NCI-H128 (cell line): ENCODE results near the gene ZFAND3.

Experiments
- DNase-seq: peaks from one replicate; lab custom pipeline; 2025; ENCODE audit not compliant: unreplicated experiment; lab: John Stamatoyannopoulos, UW

Gene ZFAND3

DNA sequence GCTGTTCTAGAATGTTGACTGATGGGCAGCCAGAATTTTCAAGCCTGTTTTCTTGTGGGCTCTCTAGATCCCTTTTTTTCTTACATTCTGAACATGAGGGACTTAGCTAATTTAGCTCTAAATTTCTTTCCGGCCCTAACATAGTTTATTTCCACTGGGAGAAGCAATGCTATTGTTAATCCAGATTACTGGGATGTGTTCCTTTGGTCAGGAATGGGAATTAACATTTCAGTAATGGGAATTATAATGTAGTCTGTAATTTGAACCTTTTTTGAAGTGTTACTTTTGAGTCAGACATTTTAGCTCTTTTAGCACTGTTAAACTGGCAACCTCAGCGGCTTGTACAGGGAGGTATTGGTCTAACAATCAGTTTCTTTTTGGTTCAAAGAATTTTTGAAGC is 7.5 kb downstream of the ZFAND3 start:
- no peak for DNase-seq

DNA sequence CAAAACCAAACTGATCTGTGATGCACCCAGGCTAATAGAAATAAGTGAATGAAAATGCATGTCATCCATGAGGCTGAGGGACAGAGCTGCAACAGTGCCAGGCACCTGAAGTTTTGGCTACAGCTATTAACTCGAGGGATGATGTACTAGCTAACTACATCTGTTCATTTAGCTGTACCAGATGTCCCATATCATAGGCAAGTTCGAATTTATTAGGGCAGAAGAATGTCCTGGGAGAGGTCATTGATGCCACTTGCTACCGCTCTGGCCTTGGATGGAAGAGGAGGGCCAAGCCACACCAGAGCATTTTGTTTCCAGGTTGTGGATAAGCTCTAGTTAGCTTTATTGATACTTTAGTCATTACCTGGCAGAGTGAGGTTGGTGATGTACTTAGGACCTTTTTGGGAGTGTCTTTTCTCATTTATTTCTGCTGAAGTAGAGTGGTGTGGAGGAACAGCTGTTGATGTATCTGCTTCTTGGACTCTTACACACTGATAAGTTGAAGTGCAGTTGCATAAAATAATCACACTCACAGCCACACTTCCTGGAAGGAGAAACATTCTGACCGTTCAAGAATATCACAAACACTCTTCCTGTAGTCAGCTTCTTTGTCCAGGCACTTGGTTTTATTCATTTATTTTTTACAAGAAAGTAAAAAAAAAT is 8.2 kb downstream of the ZFAND3 start:
- no peak for DNase-seq

DNA sequence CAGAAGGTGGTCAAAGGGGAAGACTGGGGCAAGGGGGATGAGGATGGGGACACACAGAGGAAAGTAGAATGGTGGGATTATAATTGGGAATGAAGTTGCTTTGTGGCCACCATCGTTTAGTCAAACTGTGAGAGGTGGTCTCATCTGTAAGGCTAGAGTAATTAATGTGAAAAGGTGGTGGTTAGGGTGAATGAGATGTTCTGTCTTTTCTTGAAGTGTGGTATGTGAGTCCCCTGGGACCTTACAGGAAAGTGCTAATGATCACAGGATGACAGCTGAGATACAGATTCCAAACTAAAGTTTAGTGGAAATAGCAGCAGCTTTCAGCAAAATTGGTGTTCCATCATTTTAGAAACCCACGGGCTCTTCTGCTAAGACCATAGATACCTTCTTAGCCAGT is 10.7 kb downstream of the ZFAND3 start:
- DNase-seq = no peak

DNA sequence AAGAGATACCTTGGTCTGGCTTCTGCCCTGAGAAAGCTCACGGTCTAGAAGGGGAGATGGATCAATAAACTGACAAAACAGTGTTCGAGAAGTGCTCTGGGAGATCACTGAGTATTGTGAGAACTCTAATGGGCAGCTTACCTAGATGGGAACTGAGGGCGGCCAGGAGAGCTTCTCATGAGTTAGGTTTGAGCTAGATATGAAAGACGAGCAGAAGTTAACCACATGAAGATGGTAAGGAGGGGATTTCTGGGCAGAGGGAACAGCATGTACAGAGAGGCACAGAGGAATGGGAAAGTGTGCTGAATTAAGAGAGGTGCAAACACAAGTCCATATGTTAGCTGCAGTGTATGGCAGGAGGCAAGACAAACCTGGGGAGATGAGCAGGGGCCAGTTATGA is 11.9 kb downstream of the ZFAND3 start:
- no peak for DNase-seq

DNA sequence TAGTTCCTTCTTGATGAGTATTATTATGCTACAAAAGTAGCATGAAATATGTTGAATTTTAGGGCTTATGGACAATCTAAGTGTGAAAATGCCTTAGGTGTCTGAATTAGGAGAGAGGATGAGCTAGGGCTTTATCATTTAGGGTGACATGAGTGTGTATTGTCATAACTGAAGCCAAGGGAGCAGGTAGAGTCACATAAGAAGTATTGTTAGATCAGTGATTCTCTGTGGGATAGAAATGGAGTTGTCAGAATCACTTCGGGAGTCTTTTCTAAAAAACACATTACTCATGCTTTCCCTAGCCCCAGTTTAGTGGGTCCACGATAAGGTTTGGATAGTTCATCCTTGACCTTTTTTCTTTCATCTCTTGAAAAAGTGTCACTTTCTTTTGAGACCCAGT is 16.4 kb downstream of the ZFAND3 start:
- no peak for DNase-seq

DNA sequence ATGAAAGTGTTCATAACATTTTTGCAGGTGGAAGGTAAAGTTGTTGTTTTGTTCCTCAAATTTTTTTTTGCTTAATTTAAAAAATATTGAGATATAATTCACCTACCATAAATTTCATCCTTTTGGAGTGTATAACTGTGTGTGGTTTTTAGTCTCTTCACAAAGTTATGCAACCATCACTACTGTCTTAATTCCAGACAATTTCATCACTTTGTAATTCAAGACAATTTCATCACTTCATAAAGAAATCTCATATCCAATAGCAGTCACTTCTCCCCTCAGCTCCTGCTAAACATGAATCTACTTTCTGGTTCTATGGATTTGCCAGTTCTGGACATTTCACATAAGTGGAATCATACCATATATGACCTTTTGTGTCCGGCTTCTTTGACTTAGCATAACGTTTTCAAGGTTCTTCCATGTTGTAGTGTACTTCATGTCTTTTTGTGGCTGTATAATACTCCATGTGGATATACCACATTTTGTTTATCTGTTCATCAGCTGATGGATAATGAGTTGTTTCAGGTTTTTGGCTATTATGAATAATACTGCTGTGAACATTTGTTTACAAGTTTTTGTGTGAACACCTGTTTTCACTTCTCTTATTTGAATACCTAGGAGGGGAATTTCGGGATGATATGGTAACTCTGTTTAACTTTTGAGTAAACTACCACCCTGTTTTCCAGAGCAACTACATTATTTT is 18.8 kb downstream of the ZFAND3 start:
- DNase-seq = no peak

DNA sequence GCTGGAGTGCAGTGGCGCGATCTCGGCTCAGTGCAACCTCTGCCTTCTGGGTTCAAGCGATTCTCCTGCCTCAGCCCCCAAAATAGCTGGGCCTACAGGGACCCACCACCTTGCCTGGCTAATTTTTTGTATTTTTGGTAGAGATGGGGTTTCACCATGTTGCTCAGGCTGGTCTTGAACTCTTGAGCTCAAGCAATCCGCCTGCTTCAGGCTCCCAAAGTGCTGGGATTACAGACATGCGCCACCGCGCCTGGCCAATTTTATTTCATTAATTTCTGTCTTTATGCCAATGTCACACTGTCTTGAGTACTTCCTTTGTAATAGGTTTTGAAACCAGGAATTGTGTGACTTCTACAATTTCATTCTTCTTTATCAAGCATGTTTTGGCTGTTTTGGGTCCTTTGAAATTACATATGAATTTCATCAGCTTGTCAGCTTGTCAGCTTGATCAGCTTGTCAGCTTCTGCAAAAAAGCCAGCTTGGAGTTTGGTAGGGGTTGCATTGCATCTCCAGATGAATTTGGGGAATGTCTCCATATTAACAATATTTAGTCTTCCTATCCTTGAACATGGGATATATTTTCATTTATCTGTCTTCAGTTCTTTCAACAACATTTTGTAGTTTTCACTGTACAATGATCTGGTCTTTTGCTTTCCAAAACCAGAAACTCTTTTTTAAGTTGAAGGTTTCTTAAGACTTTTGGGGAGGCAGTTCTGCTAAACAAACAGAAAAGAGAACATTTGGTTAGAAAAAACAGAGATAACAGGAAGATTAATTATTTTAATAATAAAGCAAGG is 20.8 kb downstream of the ZFAND3 start:
- DNase-seq = no peak

DNA sequence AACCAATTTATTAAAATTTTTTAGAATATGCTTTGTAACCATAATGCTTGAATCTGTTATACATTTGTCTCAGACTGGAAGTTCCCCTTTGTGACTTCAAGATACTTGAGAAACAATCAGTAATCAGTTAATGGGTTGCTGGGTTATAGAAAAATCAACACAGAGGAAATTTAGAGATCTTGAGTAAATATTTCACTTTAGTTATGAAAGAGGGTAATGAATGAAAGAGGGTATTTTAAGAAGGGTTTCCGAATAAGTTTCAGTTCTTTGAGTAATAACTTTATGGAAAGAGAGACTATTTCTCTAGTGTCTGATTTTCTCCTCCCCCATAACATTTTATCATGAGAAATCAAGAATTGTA is 21.4 kb downstream of the ZFAND3 start:
- DNase-seq = no peak

DNA sequence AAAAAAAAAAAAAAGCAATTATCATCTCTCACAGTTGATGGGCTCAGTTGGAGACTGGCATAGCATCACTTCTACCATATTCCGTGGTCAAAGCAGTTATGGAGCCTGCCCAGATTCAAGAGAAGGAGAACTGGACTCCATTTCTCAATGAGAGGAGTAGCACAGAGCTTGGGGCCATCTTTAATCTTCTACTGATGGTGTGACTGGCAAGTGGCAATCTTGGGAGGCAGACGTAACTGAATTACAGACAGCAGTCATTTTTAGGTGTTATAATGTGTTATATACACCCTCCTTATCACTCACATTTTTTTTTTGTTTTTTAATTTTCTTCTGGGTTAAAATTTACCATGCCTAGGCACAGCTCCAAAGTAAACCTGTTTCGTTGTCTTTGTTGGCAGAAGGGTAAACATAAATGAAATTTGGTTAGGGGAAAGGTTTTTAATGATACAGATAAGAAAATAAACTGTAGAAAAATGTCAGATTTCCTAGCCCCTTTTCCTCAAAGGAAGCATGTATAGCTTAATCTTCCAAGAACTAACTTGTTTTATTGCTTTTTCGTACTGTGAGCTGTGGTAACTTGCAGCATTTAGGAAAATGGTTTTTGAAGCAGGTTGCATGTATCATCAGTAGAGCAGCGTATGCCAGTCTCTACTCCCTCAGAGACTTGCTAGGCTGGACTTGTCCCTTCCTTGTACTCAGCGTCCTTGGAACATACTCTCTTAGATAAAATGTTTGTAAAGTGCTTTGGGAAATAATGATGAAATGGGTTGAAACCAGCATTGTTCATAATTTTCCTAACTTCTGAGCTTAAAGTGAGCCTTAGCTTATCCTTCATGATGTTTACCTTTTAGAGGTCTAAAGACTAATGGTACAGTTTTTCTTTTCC is 25.7 kb downstream of the ZFAND3 start:
- no peak for DNase-seq

DNA sequence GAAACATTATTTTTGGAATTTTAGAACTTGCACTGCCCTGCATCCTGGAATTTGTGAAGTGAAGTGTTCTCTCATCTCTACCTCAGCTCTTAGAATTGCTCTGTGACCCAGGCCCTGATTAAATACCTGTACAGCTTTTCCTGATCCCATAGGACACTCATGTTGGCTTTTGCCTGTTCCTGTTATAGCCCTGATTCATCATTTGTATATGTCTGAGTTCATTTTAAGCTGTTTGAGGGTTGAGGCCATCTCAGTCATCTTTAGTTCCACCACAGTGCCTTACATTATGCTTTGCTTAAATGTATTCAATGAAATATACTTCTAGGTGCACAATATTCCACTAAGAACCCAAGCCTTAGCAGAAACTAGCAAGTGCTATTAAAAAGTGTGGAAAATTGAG is 26.4 kb downstream of the ZFAND3 start:
- DNase-seq = no peak

DNA sequence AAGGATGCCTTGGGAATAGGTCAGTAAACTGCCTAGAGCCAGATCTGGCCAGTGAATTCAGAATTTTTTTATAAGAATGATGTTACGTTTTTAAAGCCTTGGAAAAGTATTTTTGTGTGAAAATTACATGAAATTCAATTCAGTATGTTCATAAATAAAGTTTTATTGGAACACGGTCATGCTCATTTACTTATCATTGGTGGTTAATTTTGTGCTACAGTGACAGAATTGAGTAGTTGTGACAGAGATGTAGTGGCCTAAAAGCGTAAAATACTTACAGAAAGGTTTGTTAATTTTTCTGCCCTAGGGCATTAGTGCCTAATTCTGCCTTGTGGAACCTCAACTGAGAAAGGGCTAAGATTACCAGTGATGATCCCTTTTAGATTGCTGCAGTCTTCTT is 28.2 kb downstream of the ZFAND3 start:
- no peak for DNase-seq

DNA sequence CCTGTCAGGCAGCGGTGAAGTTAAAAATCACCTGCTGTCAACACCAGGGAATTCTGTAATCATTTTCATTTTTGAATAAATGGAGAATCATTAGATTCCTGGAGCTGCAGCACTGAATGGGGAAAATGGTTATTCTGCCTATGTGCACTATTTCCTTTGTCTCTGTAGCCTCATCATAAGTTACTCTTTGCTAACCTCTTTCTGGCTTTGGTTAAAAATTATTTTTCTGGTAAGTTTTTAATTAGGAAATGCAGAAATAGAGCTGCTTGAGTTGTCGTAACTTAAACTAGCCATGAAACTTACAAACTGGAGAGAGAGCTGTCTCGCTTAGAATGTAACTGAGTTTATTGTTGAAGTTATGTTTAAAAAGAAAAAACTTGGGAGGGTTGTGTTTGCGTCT is 28.8 kb downstream of the ZFAND3 start:
- DNase-seq = no peak

DNA sequence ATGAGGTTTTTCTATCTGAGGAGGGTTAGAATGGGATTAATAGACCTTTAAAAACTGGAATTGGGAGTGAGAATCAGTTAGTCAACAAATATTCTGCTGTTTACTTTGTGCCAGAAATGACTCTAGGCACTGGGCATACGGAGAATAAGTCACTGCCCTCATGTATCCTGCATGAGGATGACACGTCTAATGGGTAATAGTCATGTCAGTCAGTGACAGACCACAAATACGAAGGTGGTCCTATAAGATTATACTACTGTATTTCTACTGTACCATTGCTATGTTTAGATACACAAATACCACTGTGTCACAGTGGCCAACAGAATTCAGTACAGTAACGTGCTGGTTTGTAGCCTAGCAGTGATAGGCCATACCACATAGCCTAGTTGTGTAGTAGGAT is 30.7 kb downstream of the ZFAND3 start:
- no peak for DNase-seq

DNA sequence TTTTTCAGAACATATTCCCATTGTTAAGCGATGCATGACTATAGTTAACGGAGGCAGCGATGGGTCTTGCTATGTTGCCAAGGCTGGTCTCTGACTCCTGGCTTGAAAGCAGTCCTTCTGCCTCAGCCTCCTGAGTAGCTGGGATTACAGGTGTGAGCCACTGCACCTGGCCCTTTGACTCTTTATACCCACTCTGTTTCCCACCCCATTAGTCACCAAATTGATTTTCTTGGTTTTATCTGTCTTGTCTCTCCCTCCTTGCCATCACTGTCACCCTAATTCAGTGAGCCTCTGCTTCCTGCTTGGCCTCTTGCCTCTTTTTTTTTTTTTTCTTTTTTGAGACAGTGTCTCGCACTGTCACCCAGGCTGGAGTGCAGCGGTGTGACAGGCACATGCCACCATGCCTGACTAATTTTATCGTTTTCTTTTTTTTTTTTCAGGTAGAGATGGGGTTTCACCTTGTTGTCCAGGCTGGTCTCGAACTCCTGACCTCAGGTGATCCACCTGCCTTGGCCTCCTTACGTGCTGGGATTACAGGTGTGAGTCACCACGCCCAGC is 31.3 kb downstream of the ZFAND3 start:
- no peak for DNase-seq

DNA sequence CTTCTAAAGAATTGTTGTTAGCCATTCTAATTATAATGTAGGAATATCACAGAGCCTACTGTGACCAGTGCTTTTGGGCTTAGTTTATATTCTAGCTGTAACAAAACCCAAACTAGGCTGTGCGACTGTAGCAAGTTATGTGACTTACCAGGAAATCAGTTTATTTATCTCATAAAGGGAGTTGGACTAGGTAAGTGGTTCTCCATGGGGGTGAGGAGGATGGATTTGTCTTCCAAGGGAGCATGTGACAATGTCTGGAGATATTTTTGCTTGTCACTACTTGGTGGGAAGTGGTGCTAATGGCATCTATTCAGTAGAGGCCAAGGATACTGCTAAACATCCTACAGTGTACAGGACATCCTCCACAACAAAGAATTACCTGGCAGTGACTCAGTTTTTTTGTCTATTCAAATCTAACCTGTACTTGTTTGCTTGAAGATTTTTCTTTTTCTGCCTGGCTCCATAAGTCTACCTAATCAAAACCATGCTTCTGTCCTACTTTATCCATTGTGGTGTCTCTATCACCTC is 32.5 kb downstream of the ZFAND3 start:
- DNase-seq = no peak

DNA sequence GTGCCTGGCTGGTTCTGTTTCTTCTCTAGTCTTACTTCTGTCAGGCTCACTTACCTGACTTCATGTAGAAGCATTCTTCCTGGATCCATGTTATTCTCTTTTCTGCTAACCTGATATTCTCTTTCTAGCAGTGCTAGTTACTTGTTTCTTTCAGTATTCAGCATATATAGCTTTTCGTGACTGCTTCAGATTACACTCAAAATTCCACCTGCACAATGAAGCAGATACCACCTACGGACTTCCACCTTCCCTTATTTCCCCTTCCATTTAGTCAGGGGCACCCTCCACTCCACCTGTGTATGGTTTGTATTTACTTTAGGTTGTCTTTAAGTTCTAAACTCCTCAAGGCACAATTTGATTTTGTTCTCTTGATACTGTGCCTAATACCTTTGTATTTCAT is 36.8 kb downstream of the ZFAND3 start:
- no peak for DNase-seq

DNA sequence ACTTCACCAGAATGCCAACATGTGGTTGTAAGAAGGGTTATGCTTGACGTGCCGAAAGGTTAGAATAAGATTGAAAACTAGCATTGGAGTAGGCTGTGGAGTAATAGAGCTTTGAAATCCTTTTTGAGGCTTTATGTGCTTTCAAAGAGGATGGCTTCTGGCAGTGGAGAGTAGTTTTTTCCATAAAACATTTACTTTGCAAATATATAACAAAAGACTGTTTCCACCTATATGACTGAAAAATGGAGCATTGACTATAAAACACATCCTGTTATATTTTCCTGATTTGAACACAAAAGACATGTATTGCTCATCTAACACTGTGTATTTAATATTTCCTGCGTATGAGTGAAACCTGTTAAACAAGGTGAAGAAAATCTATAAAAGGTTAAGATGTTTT is 38.8 kb downstream of the ZFAND3 start:
- DNase-seq = no peak

DNA sequence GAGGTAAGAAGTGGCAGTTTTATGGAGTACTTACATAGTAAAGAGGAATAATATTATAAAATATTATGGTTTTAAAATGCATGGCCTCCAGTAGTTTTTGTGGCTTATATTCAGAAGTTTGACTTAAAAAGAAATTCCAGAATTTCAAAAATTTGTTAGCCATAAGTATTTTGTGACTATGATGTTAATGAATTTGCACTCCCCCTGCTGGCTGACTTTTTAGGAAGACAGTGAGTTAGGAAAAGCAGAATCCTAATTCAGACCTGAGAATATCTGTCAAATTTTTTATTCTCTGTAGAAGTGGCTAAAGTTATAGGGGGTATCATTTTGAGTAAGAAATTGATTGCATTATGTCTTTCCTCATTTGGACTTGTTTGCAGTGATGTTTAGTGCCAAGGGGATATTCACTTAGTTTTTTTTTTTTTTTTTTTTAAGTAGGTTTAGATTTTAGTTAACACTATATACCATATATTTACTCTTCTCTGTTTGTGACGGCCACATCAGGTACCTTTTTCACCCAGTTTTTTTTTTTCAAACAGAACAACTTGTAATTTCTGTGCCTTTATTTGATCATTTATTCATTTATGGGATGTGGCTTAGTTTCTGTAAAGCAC is 40.8 kb downstream of the ZFAND3 start:
- DNase-seq = no peak

DNA sequence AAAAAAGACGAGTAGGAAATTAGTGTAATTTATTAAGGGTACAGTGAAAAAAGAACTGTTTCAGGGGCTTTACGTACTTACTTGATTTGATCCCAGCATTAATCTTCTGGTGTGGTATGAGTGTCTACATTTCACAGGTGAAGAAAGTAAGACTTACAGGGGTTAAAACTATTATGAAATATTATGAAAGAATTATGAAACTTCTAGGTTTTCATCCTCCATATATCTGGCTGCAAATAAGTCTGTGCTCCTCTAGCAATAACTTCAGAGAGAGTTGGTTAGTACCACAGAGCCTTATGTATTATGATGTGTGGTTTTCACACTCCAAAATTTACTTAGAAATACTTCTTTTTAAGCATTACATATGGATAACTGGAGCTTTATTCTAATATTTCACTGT is 41.9 kb downstream of the ZFAND3 start:
- DNase-seq = no peak

DNA sequence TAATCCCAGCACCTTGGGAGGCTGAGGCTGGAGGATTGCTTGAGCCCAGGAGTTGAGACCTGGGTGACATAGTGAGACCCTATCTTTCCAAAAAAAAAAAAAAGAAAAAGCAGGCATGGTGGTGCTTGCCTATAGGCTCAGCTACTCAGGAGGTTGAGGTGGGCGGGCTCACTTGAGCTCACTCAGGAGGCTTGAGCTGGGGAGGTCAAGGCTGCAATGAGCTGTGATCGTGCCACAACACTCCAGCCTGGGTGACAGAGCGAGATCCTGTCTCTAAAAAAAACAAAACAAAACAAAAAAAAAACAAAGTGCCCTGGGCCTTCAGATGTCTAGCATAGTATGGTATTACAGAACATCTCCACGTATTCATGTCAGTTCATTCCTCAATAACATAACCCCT is 42.9 kb downstream of the ZFAND3 start:
- no peak for DNase-seq
